Nephron progenitor cell (in vitro differentiated cells): ENCODE results near the gene DPYSL4.

Experiments used
- DNase-seq: peaks from one replicate; pipeline ENCODE4 v3.0.0; 2021
- H3K27ac Mint-ChIP-seq: 2 replicates; pipeline ENCODE4 v1.8.0; 2021; ENCODE audit warnings: mild to moderate bottlenecking, moderate library complexity, mixed read lengths
- H3K27me3 Mint-ChIP-seq: 2 replicates; pipeline ENCODE4 v1.8.0; 2021; ENCODE audit warnings: mild to moderate bottlenecking, low read depth, mixed read lengths; ENCODE audit not compliant: poor library complexity
- H3K36me3 Mint-ChIP-seq: 2 replicates; pipeline ENCODE4 v1.8.0; 2021; ENCODE audit warnings: low read depth, mixed read lengths
- H3K4me1 Mint-ChIP-seq: 2 replicates; pipeline ENCODE4 v1.8.0; 2021; ENCODE audit warnings: mixed read lengths
- H3K4me3 Mint-ChIP-seq: 2 replicates; pipeline ENCODE4 v1.8.0; 2021; ENCODE audit warnings: mild to moderate bottlenecking, moderate library complexity, mixed read lengths
- H3K9me3 Mint-ChIP-seq: 2 replicates; pipeline ENCODE4 v1.8.0; 2021; ENCODE audit warnings: mild to moderate bottlenecking, moderate library complexity, mixed read lengths
- CTCF ChIP-seq: fragments of 200-600 bp; sonication (generic); IDR thresholded peaks from 2 replicates; pipeline ENCODE4 v1.5.0; 2021; ENCODE audit warnings: antibody characterized with exemption

DPYSL4 gene

GRCh38 chr10:132224343-132225072 lies 37.8 kb downstream of the DPYSL4 start:
- DNase-seq: no peak
- no peak overlapping the region for H3K4me3 Mint-ChIP-seq
- H3K4me1 Mint-ChIP-seq: peaks cover 10% of the 10 kb centered on the region
- H3K27ac Mint-ChIP-seq: no peak overlapping the region
- H3K36me3 Mint-ChIP-seq: no peaks in the 10 kb centered on the region
- no peak for TF ChIP-seq CTCF
- H3K27me3 Mint-ChIP-seq: peaks cover 4% of the 10 kb centered on the region
- no peaks in the 10 kb centered on the region for H3K9me3 Mint-ChIP-seq

GRCh38 chr10:132225073-132225848 lies 38.5 kb downstream of the DPYSL4 start:
- DNase-seq: no peak
- Mint-ChIP-seq H3K9me3 (no peaks in the 10 kb centered on the region), H3K4me1 (peaks cover 14% of the 10 kb centered on the region), H3K4me3 (no peak overlapping the region), H3K27me3 (peaks cover 7% of the 10 kb centered on the region), H3K36me3 (no peaks in the 10 kb centered on the region), H3K27ac (no peak overlapping the region)
- TF ChIP-seq CTCF: no peak

GRCh38 chr10:132225849-132226205 lies 39.1 kb downstream of the DPYSL4 start:
- Mint-ChIP-seq H3K36me3 (no peaks in the 10 kb centered on the region), H3K27me3 (peaks cover 7% of the 10 kb centered on the region), H3K4me3 (no peak overlapping the region), H3K27ac (no peak overlapping the region), H3K4me1 (peaks cover 16% of the 10 kb centered on the region), H3K9me3 (no peaks in the 10 kb centered on the region)
- no peak for DNase-seq
- no peak for TF ChIP-seq CTCF

- Mint-ChIP-seq H3K27ac (no peak overlapping the region), H3K4me1 (peaks cover 26% of the 10 kb centered on the region), H3K36me3 (no peaks in the 10 kb centered on the region), H3K9me3 (no peaks in the 10 kb centered on the region), H3K4me3 (no peak overlapping the region), H3K27me3 (peaks cover 11% of the 10 kb centered on the region)
- TF ChIP-seq CTCF: no peak
- no peak for DNase-seq
These were observed 40.0 kb downstream of the DPYSL4 start for GRCh38 chr10:132226586-132227405.

- H3K27ac Mint-ChIP-seq: no peak overlapping the region
- H3K36me3 Mint-ChIP-seq: no peaks in the 10 kb centered on the region
- DNase-seq: no peak
- TF ChIP-seq CTCF: no peak
- H3K4me1 Mint-ChIP-seq: peaks cover 32% of the 10 kb centered on the region
- no peaks in the 10 kb centered on the region for H3K9me3 Mint-ChIP-seq
- H3K4me3 Mint-ChIP-seq: no peak overlapping the region
- peaks cover 11% of the 10 kb centered on the region for H3K27me3 Mint-ChIP-seq
These were observed 41.2 kb downstream of the DPYSL4 start for GRCh38 chr10:132227851-132228390.
